ENCODE data around the gene ZNF724. TPM values are rescaled to one million over a fixed set of nuclear protein-coding genes. Genes with fewer than 3 reads are reported as not detected.
"Not testable (repeated sequence)": the region's sequence is repeated elsewhere in the genome, so short reads cannot be mapped to it uniquely, and the experiment has no call there.

Gene ZNF724
- total RNA-seq, 1 experiment from 2014 or later: 34.8 TPM

- Histone ChIP-seq H3K36me3 (replicated peaks; ENCODE audit: control insufficient read depth, insufficient read depth, low read length) (peaks cover 24% of the 10 kb centered on the region), H3K27me3 (ENCODE audit: control insufficient read depth, insufficient read depth, low read length) (no peaks in the 10 kb centered on the region), H3K4me3 (ENCODE audit: insufficient read depth, low read depth, low read length) (no peak overlapping the region)
- no peak for DNase-seq
Observed at GRCh38 chr19:23262920-23263319, 12.7 kb upstream of the ZNF724 start.

DNA sequence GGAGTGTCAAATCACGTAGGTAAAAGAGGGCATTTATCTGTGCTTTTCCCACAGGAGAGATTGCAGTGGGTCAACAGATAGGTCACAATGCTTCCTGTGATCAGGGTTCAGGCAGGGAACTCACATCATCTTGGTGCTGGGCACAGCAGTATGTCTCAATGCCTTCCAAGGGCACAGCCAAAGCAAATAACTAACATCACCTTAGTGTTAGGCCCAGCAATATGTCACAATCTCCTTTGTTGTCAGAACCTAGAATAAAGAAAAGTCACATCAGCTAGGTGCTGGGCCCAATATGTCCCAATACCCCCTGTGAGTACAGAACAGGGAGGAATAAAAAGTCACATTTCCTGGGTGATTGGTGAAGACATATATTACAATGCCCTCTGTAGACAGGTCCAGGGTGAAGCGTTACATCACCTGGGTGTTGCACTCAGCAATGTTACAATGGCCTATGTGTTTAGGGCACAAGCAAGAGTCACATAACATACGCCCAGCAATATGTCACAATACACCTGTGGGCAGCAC is 11.4 kb upstream of the ZNF724 start:
- H3K27me3 ChIP-seq (ENCODE audit: control insufficient read depth, insufficient read depth, low read length): no peaks in the 10 kb centered on the region
- no peak for DNase-seq
- no peak overlapping the region for H3K4me3 ChIP-seq (ENCODE audit: insufficient read depth, low read depth, low read length)
- H3K36me3 ChIP-seq (replicated peaks; ENCODE audit: control insufficient read depth, insufficient read depth, low read length): peaks cover 20% of the 10 kb centered on the region

GRCh38 chr19:23260956-23261355 is 10.8 kb upstream of the ZNF724 start:
- Histone ChIP-seq H3K4me3 (ENCODE audit: insufficient read depth, low read depth, low read length) (no peak overlapping the region), H3K36me3 (replicated peaks; ENCODE audit: control insufficient read depth, insufficient read depth, low read length) (peaks cover 20% of the 10 kb centered on the region), H3K27me3 (ENCODE audit: control insufficient read depth, insufficient read depth, low read length) (no peaks in the 10 kb centered on the region)
- no peak for DNase-seq

DNA sequence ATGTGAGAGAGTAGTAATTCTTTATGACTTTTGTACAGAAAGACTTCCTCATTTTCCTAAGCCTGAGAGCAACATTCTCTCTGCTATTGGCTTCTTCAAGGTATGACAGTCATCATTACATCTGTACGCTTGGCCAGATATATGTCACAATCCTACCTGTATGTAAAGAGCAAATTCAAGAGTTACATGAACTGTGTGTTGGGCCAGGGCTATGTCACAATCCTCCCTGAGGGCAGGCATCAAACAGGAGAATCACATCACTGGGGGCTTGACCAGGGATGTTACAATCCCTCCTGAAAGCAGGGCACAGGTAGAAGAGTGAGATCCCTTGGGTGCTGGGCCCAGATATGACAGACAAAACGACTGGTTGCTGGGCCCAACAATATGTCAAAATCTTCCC is 9.8 kb upstream of the ZNF724 start:
- Histone ChIP-seq H3K4me3 (ENCODE audit: insufficient read depth, low read depth, low read length) (no peak overlapping the region), H3K36me3 (replicated peaks; ENCODE audit: control insufficient read depth, insufficient read depth, low read length) (peaks cover 20% of the 10 kb centered on the region), H3K27me3 (ENCODE audit: control insufficient read depth, insufficient read depth, low read length) (no peaks in the 10 kb centered on the region)
- no peak for DNase-seq

- H3K36me3 ChIP-seq (replicated peaks; ENCODE audit: control insufficient read depth, insufficient read depth, low read length): peaks cover 13% of the 10 kb centered on the region
- no peak overlapping the region for H3K4me3 ChIP-seq (ENCODE audit: insufficient read depth, low read depth, low read length)
Observed at GRCh38 chr19:23255700-23256099, 5.5 kb upstream of the ZNF724 start.

GRCh38 chr19:23254141-23254910 is 4.1 kb upstream of the ZNF724 start:
- no peaks in the 10 kb centered on the region for H3K27me3 ChIP-seq (ENCODE audit: control insufficient read depth, insufficient read depth, low read length)
- peaks cover 4% of the 10 kb centered on the region for H3K36me3 ChIP-seq (replicated peaks; ENCODE audit: control insufficient read depth, insufficient read depth, low read length)
- H3K4me3 ChIP-seq (ENCODE audit: insufficient read depth, low read depth, low read length): no peak overlapping the region
- no peak for DNase-seq

More at GRCh38 chr19:23255700-23256099, 5.5 kb upstream of the ZNF724 start:
- DNase-seq: no peak
- no peaks in the 10 kb centered on the region for H3K27me3 ChIP-seq (ENCODE audit: control insufficient read depth, insufficient read depth, low read length)

DNA sequence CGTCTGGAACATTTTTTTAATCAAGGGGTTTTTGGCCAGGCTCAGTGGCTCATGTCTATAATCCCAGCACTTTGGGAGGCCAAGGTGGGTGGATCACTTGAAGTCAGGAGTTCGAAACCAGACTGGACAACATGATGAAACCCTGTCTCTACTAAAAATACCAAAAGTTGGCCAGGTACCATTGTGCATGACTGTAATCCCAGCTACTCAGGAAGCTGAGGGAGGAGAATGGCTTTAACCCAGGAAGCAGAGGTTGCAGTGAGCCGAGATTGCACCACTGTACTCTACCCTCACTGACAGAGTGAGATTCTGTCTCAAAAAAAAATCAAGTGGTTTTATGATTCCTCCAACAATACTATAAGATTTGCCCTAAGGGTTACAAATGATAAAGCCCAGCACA is 3.1 kb upstream of the ZNF724 start:
- not testable (repeated sequence) for H3K27me3 ChIP-seq (ENCODE audit: control insufficient read depth, insufficient read depth, low read length); DNase-seq; H3K4me3 ChIP-seq (ENCODE audit: insufficient read depth, low read depth, low read length); H3K36me3 ChIP-seq (replicated peaks; ENCODE audit: control insufficient read depth, insufficient read depth, low read length)

DNA sequence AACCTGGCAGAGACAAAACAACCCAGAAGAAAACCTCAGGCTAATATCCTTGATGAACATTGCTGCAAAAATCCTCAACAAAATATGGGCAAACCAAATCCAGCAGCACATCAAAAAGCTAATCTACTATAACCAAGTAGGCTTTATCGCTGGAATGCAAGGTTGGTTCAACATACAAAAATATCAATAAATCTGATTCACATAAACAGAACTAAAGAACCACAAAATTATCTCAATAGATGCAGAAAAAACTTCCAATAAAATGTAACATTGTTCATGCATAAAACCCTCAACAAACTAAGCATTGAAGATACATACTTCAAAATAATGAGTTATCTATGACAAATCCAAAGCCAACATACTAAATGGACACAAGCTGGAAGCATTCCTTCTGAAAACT is 8.8 kb downstream of the ZNF724 start:
- no peak for DNase-seq
- no peaks in the 10 kb centered on the region for H3K27me3 ChIP-seq (ENCODE audit: control insufficient read depth, insufficient read depth, low read length)
- H3K36me3 ChIP-seq (replicated peaks; ENCODE audit: control insufficient read depth, insufficient read depth, low read length): peaks cover 10% of the 10 kb centered on the region
- no peak overlapping the region for H3K4me3 ChIP-seq (ENCODE audit: insufficient read depth, low read depth, low read length)

GRCh38 chr19:23222998-23223652 is 27.1 kb downstream of the ZNF724 start:
- no peaks in the 10 kb centered on the region for H3K27me3 ChIP-seq (ENCODE audit: control insufficient read depth, insufficient read depth, low read length)
- H3K36me3 ChIP-seq (replicated peaks; ENCODE audit: control insufficient read depth, insufficient read depth, low read length): peaks cover 30% of the 10 kb centered on the region
- H3K4me3 ChIP-seq (ENCODE audit: insufficient read depth, low read depth, low read length): no peak overlapping the region
- DNase-seq: no peak

- no peaks in the 10 kb centered on the region for H3K36me3 ChIP-seq (replicated peaks; ENCODE audit: control insufficient read depth, insufficient read depth, low read length)
- DNase-seq: peak; percentile 36
- H3K4me3 ChIP-seq (ENCODE audit: insufficient read depth, low read depth, low read length): no peak overlapping the region
- H3K27me3 ChIP-seq (ENCODE audit: control insufficient read depth, insufficient read depth, low read length): no peaks in the 10 kb centered on the region
Observed at GRCh38 chr19:23203841-23204344, 46.3 kb downstream of the ZNF724 start.

DNA sequence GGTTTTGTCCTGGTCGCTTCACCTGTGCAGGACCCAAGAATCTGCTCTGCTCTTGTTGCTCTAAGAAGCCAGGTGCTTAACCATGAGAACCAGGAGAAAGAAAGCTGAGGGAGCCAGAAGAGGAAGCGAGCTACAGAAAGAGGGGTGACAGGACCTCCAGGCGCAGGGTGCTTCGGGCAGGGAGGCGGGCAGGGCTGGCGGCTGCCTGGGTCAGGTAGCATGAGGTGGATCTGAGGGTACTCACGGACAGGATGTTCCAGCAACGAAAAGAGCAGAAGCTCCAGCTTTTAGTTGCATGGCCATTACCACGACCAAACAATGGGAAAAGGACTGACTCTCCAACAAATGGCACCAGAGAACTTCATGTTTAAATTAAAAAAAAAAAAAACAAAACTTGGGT is 59.9 kb downstream of the ZNF724 start:
- Histone ChIP-seq H3K36me3 (replicated peaks; ENCODE audit: control insufficient read depth, insufficient read depth, low read length) (no peaks in the 10 kb centered on the region), H3K4me3 (ENCODE audit: insufficient read depth, low read depth, low read length) (no peak overlapping the region)

DNA sequence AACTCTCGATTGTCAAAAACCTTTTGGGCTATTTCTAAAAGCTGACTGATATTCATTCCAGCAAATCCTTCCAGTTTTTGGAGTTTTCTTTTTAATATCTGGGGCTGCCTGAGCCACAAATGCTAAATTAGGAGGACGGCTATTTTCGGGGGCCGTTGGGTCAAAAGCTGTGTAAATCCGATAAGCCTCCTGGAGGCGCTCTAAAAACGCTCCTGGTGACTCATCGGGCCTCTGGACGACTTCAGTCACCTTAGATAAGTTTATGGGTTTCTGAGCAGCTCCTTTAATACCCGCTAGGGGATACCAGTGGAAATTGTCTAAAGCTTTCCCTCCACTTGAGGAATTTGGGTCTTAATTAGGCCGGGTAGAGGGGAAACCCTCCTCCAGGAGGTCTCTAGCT is 66.9 kb downstream of the ZNF724 start:
- Histone ChIP-seq H3K36me3 (replicated peaks; ENCODE audit: control insufficient read depth, insufficient read depth, low read length) (no peaks in the 10 kb centered on the region), H3K27me3 (ENCODE audit: control insufficient read depth, insufficient read depth, low read length) (no peaks in the 10 kb centered on the region), H3K4me3 (ENCODE audit: insufficient read depth, low read depth, low read length) (no peak overlapping the region)
- no peak for DNase-seq

More for the DNA sequence above, 59.9 kb downstream of the ZNF724 start:
- no peaks in the 10 kb centered on the region for H3K27me3 ChIP-seq (ENCODE audit: control insufficient read depth, insufficient read depth, low read length)
- no peak for DNase-seq
